ENCODE data around the gene CCDC146. TPM values are rescaled to one million over a fixed set of nuclear protein-coding genes. Genes with fewer than 3 reads are reported as not detected.
"Not testable (repeated sequence)": the region's sequence is repeated elsewhere in the genome, so short reads cannot be mapped to it uniquely, and the experiment has no call there.

CCDC146 gene
- total RNA-seq, 2 donors from 2014 or later: 4.7 to 6.8 TPM

DNA sequence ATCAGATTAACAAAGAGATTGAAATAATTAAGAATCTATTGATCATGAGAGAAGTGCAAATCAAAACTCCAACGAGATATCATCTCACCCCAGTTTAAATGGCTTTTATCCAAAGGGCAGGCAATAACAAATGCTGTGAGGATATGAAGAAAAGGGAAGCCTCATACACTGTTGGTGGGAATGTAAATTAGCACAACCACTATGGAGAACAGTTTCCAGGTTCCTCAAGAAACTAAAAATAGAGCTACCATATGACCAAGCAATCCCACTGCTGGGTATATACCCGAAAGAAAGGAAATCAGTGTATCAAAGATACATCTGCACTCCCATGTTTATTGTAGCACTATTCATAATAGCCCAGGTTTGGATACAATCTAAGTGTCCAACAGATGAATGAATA is 63.5 kb downstream of the CCDC146 start:
- ATAC-seq: no peak
- DNase-seq: no peak
- intact Hi-C loops (cut with DNase I): no loop called here

DNA sequence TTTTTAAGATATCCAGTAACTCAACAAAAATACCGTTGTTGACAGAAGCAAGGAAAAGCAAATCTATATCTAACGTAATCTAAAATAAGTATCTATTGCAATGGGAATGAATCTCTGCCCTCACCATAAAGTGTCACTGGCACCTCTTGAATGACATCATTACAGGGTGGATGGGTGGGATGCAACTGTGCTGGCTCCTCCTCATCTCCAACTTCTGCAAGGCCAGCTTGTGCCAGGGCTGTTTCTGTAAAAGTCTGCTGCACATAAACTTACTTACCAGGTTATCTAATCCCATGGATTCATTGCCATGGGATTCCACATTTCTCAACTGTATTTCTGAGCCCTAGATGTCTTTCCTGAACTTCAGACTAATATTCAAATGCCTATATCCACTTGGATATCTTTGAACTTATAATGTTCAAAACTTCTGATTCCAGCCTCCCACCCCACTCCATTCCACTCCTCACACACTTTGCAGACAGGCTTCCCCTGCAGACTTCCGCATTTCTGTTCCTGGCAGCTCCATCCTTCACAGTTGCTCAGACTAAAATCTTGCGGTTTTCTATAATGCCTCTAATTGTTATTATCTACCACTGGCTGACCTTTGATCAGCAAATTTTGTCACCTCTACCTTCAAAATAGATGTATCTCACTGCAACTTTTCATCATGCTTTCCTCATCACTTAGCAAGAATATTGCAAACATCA is 66.5 kb downstream of the CCDC146 start:
- peak; percentile 38 to 53 for ATAC-seq
- no peak for DNase-seq

GRCh38 chr7:77197141-77197540 is 74.7 kb downstream of the CCDC146 start:
- DNase-seq (no peak), ATAC-seq (no peak)
- intact Hi-C loops (cut with DNase I): no loop called here

More for the DNA sequence above, 66.5 kb downstream of the CCDC146 start:
- intact Hi-C loops (cut with DNase I): no loop called here

DNA sequence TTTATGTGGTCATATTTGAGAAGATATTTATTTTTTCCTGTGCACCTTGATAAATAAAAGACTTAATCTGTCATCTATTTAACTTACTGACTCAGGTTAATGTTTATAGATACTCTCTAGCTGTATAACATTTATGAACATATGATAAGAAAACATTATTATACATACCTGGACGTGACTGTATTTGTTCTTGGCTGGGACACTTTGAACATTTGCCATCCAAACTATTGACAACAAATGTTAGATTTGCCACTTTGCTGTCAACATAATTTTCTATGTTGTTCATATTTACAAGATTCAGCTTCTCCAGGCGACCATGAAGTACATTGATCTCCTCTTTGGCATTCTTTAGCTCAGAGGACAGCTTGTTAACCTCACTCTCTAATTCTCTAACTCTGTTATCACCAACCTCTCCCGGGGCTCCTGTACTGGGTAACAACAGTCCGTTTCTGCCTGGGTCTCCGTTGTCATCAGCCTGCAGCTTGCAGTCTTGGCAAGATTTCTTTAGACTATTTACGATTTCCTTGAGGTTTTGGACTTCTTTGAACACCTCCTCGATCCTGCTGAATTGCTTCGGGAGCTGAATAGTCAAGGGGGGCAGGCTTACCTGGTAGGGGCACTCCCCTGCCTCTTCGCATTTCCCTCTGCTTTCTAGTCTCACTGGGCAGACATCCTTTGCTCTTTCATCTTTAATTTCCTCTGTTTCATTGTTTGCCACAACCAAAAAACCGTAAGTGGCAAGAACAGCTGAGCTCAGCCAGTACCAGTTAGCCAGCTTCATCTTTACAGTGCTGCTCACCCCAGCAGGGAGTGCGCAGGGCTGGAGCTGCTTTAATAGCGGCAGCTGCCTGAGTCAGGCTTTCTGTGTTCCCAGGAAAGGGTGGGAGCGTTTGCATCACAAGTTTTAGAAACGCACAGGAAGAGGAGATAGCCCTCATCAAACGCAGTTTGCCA is 76.9 kb downstream of the CCDC146 start, which contains the start of gene FGL2:
Gene FGL2, minus strand, starts transcription at position 807 of the 954 bp plus-strand sequence. Its CDS starts 26 bp downstream, at position 781.
- DNase-seq: peak; percentile 81
- ATAC-seq: peak; percentile 95 to 98
- intact Hi-C loops (cut with DNase I): no loop called here

DNA sequence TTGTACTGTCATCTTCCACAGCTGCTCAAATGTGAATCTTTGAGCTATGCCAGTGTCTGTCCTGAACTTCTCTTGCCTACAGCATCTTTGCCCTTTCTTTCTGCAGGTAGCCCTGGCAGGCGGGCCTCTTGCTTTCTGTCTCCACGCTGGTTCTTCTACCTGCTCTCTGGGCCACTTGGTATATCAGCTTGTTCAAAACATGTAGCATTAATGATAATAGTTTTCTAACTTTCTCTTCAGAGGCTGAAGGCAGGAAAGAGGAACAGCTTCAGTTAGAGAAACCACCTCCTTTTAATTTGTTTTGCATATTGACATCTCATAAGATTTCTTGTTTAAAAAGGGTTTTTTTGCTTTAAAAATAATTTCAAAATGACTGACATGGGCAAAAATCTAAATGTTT is 78.1 kb downstream of the CCDC146 start:
- intact Hi-C loops (cut with DNase I): no loop called here
- ATAC-seq (no peak), DNase-seq (no peak)

DNA sequence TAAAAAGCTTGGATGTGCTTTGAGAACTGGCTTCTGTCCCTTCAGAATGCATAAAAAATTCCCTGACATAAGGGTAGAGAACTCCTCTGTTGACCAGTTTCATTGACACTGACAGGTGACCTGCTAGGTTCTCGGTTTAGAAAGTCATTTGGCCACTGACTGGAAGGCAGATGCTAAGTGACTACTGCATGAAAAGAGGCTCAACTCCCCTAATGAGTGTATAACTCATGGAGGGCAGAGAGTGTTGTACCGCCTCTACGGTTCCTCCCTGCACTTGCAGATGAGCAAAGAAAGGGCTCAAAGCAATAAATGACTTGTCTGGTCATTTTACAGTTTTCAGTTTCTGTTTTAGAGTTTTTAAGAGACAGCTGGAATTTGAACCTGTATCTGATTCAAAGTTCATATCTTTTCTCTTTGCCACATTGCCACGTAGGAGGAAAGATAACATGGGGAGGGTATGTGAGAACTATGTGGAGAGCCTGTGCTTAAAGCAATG is 80.1 kb downstream of the CCDC146 start:
- DNase-seq (no peak), ATAC-seq (no peak)
- intact Hi-C loops (cut with DNase I): no loop called here

- ATAC-seq: no peak
- no peak for DNase-seq
- intact Hi-C loops (cut with DNase I): no loop called here
Measured at GRCh38 chr7:77205706-77206105, 83.3 kb downstream of the CCDC146 start.

- intact Hi-C loops (cut with DNase I): no loop called here
- ATAC-seq (peak in 1 of 2 donors; percentile 29), DNase-seq (no peak)
Measured at GRCh38 chr7:77208416-77208815, 86.0 kb downstream of the CCDC146 start.

- ATAC-seq: no peak
Measured at GRCh38 chr7:77209479-77210139, 87.2 kb downstream of the CCDC146 start.

DNA sequence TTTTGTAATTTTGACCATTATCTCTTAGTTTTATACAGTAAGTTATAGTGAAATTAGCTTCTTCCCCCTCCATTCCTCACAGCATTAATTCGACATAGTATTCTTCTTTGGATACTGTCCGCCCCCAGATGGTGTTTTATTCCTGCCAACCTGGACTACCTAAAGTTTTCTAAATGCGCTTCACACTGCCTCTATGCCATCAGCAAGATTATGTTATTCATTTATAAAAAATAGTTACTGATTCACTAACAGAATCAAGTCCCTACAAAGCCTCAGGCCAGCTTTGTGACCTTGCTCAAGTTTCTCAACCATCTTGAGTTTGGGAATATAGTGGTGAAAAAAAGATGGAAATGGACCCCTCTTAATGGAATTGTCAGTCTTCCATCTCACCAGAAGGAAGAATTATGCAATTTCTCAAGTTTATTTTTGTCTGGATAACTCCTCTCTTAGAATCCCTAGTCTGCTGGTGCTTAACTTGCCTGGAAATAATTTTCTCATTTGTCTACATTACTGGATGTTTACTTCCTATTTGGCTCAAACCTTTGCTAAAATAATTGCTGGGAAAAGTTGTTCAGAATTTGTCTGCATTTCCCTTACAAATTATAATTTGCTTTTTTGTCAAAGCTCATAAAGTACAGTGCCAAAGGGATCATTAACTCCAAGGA is 93.9 kb downstream of the CCDC146 start:
- ATAC-seq: no peak
- DNase-seq: no peak
- intact Hi-C loops (cut with DNase I): no loop called here

More at GRCh38 chr7:77209479-77210139, 87.2 kb downstream of the CCDC146 start:
- DNase-seq: no peak
- intact Hi-C loops (cut with DNase I): no loop called here

- no peak for DNase-seq
- intact Hi-C loops (cut with DNase I): no loop called here
- no peak for ATAC-seq
Measured at GRCh38 chr7:77217474-77218185, 95.2 kb downstream of the CCDC146 start.

GRCh38 chr7:77219701-77220331 is 97.4 kb downstream of the CCDC146 start:
- intact Hi-C loops (cut with DNase I); ATAC-seq; DNase-seq: not testable (repeated sequence)

DNA sequence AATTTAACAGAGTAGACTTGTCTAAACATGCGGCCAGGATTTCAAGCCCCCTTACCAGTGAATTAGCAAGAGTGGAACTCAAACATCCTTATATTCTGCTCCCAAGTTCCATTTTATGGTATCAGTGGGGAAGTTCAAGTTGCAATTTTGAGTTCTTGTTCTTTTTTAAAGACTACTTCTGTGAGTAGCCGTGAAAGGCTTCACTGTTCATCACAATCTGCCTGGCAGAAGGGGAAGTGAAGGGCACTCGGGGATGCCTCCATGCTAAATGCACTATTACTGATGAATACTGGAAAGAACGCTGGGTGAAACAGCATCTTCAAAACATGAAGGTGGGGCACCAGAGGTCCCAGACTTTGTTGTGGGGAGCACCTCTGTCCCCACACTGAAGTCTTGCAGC is 99.7 kb downstream of the CCDC146 start:
- intact Hi-C loops (cut with DNase I): no loop called here
- ATAC-seq (no peak), DNase-seq (no peak)

GRCh38 chr7:77222819-77223218 is 100.4 kb downstream of the CCDC146 start:
- ATAC-seq: no peak
- DNase-seq: no peak
- intact Hi-C loops (cut with DNase I): no loop called here

GRCh38 chr7:77223261-77223660 is 100.8 kb downstream of the CCDC146 start:
- peak in 1 of 2 donors; percentile 47 for ATAC-seq
- intact Hi-C loops (cut with DNase I): no loop called here
- DNase-seq: no peak

GRCh38 chr7:77226357-77226839 is 104.0 kb downstream of the CCDC146 start:
- intact Hi-C loops (cut with DNase I): no loop called here
- no peak for ATAC-seq
- no peak for DNase-seq

DNA sequence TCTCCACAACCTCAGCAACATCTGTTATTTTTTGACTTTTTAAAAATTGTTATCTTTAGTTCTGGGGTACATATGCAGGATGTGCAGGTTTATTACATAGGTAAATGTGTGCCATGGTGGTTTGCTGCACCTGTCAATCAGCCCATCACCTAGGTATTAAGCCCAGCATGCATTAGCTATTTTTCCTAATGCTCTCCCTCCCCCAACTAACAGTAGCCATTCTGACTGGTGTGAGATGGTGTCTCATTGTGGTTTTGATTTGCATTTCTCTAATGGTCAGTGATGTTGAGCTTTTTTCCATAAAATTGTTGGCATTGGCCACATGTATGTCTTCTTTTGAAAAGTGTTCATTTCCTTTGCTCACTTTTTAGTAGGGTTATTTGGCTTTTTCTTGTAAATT is 106.4 kb downstream of the CCDC146 start:
- ATAC-seq; intact Hi-C loops (cut with DNase I); DNase-seq: not testable (repeated sequence)

DNA sequence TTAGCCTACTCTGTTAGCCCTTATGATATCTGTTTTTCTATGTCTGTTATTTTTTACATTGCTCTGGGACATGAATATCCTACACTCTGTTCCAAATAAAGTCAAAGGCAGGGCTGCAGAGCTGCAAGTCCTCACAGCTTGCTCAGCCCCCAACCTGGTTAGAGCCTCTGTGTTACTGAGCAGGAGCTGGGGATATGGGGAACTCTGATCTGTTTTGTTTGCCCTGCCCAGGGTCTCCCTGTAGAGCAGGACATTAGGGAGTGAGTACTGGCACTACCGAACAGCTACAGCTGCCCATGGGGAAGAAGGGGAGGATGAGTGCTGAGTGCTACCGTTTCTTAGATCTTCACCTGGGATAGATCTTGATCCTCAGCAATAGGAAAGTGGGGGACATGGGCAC is 110.1 kb downstream of the CCDC146 start:
- intact Hi-C loops (cut with DNase I): no loop called here
- DNase-seq (no peak), ATAC-seq (no peak)

Measured in left cardiac atrium (tissue), 4 donors.